ENCODE results near the gene PEG3.

PEG3 gene

DNA sequence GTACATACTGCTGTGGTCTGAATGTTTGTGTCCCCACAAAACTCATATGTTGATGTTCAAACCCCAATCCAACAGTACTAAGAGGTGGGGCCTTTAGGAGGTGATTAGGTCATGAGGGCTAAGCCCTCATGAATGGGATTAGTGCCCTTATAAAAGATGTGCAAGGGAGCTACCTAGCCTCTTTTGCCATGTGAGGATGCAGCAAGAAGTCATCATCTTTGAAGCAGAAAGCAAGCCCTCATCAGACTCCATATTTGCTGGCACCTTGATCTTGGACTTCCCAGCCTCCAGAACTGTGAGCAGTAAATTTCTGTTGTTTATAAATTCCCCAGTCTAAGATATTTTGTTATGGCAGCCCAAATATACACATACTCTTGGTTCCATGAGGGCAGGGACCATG lies 33.9 kb downstream of the PEG3 start:
- no peak for FAIRE-seq

All from islet of Langerhans (tissue), 1 donor.